Activated CD4-positive, alpha-beta T cell treated with anti-CD3 and anti-CD28 coated beads for 4 hours (primary cell): ENCODE results near the gene NTRK1.

Experiments
- DNase-seq, 2 donors: peaks; one replicate each; pipeline ENCODE4 v3.0.0-alpha.2; 2020

NTRK1 gene

DNA sequence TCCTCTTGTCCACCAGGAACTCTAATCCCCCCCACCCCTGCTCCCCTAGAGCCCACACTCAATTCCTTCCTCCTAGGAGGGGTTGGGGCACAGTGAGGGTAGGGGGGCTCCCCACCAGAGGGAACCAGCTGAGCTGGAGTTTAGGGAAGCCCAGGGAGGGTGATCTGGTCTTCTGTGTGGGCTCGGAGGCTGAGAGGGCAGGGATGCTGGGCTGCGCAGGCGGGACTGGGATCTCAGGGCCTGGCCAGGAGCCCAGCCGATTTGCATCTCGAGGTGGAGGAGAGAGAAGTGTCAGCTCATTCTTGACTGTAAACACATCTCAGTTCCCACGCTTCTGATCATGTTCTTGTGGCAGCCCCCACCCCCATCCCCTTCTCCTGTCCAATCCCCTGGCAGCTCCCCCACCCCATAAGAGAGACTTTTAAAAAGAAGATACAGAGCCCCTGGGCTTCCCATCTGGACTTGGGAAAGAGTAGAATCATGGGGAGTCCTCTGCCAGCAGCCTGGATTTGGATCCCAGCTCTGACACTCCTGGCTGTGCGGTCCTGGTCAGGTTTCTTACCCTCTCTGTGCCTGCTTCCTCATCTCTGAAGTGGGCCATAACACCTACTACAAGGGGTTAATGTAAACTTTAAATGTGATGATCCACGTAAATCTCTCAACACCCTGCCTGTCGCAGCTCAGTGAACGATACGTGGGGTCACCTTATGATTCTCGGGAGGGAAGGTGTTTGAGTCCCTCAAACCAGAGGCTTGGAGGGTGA, 39.5 kb downstream of the NTRK1 start:
- DNase-seq = no peak

DNA sequence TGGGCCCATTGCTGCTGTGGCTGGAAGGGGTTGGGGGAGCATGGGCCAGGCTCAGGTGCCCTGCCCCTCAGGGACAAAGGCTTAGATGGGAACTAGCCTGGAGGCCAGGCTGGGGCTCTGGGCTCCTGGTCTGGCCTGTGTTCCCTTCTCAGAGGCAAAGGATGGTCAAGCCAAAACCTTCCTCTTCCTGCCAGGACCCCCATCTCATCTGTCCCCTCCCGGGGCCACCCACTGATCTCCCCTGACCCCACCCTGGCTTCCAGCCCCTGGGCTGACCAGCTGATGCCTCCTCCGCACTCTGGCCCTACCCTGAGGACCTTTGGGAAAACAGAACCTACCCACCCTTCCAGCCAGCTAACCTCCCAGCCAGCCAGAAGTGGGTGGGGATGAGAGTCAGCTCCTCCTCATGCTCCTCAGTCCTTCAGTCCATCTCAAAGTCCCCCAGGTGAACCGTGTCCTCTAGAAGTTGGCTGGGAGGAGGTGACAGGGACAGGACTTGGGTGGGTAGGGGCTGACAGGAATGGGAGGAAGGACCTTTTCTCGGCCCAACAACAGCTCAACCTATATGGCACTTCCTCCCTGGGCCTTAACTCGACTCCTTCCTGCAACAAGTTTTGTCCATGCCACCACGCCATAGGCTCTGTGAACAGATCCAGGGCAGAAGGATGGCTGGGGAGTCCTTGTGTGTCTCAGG, 40.4 kb downstream of the NTRK1 start:
- no peak for DNase-seq

DNA sequence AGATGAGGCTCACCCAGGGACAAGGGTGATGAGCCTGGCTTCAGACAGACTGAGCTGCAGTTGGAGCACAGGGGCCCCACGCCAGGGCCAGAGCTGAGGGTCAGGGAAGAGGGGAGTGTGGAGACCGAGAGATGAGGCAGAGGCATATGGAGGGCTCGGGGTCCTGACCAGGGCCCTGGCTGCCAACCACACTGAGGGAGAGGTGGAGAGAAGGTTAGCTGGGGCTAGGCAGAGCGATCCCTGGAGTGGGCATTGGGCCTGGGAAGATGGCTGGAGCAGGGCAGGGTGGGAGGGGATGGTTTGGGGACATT, 40.9 kb downstream of the NTRK1 start:
- DNase-seq = no peak

DNA sequence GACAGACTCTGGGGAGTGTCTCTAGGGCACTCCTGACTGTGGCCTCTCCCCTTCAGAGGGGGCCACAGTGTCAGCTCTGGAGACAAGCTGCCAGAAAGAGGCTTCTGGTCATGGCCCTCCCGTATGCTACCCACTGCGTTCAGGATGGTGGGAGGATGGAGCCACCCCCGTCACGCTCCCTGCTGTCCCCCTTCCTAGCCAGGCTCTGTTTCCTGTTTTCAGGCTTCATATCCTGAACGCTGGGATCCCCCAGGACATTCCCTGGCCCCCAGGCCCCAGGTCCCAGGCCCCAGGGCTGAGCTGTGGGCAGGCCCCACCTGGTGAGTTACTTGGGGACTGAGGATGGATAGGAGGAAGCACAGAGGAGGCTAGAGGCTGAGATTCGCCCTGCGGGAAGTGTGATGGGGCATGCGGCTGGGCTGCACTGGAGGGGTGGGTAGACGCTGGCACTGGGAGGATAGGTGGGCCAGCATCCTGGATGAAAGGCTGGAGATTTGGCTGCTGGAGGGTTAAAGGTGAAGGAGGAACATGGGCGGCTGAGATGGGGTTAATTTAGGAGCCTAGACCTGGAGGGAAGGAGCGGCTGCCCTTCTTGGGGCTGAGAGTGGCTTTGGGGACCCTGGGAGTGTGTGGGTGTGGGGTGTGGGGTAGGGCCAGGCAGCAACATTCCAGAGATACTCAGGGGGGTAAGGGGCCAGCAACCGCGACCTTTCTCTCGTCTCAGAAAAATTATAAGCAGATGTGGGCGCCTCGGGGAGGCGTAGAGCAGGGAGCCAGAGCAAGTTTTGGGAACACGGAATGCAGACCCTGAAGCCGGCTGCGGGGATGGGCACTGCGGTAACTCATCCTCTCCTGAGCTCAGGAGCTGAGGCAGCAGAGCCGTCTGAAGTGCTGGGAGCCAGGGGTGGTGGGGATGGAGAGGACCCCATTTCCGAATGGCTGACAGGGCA, 41.6 kb downstream of the NTRK1 start:
- no peak for DNase-seq

DNA sequence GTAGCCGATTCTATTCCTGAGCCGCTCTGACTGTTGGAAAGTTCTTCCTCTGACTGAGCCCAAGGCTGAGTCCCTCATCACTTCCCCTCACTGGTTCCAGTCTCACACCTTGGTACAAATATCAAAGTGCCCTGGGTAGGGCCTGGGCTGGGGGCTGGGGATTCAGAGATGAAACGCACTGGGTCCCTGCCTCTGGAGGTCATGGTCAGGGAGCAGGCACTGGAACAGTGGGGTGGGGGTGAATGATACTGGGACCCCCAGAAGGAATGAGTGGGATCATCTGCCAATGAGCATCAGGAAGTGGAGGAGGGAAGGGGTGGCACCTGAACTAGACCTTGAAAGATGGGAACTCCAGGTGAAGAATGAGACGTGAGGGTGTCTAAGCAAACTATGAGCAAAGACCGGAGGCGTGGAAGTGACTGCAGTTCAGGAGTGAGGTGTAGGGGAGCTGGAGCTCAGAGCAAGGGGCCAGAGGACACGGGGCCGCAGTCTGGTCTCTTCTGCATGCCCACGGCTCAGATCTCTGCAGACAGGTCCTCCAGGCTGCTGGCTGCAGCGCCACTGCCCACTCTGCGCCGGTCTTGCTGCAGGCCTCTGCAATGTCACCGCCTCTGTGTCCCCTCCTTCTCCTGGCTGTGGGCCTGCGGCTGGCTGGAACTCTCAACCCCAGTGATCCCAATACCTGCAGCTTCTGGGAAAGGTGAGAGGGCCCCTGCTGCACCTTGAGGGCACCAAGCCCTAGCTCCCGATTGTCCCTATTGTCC, 42.8 kb downstream of the NTRK1 start:
- DNase-seq = no peak

DNA sequence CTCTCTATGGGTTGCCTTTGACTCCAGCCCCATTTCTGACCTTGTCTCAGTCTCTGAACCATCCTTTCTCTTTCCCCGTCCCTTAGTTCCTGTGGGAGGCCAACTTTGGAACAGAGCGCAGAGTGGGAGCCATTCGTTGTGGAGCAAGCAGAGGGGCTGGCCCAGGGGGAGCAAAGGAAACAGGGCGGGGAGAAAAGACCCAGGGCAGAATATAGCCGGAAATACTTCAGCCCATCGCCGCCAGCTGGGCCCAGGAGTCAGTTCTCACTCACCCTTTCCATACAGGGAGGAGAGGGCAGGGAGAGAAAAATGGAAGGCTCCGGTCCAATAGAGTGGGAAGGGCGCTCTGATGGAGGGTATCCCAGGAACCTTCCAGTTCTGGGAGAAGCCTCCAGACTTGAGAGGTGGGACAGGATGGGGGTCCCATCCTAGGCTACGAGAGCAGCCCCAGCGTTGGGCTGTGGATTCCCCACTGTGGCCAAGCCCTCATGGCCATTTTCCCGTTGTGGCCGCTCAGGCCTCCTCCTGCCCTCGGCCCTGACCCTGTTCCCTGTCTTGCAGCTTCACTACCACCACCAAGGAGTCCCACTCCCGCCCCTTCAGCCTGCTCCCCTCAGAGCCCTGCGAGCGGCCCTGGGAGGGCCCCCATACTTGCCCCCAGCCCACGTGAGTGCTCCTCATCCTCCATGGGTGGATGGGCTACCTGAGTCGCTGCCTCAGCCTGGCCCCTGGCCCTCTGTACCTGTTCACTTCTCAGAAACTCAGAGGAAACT, 43.7 kb downstream of the NTRK1 start:
- no peak for DNase-seq

DNA sequence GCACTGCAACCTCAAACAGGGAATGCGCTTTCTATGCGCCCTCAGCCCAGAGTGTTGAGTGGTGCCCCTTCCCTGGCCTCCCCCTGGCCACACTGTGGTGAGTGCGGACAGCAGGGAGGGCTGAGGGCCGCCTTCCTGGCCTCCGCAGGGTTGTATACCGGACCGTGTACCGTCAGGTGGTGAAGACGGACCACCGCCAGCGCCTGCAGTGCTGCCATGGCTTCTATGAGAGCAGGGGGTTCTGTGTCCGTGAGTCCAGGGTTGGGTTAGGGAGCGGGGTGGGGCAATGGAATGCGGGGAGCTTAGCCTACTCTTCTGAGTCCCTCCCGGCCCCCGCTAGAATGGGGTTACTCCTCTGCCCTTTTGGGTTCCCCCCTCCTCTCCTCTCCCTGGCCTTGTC, 44.5 kb downstream of the NTRK1 start:
- DNase-seq = no peak

DNA sequence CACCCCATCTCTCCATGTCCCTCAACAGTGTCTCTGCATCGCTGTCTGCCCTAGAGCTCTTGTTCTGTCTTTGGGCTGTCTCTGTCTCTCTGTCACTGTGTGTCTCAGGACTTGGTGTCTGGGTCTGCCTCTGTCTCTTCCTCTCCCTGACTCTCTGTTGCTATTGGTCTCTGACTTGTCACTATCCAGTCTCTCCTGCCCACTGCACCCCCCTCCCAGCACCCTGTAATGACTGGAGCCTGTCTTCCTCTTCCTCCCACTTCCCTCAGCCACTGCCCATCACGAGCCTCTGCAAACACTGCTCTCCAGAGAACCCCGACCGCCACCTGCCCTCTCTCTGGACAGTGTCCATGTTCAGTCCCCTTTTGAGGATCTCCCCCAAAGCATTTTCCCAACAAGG, 45.0 kb downstream of the NTRK1 start:
- DNase-seq = no peak

DNA sequence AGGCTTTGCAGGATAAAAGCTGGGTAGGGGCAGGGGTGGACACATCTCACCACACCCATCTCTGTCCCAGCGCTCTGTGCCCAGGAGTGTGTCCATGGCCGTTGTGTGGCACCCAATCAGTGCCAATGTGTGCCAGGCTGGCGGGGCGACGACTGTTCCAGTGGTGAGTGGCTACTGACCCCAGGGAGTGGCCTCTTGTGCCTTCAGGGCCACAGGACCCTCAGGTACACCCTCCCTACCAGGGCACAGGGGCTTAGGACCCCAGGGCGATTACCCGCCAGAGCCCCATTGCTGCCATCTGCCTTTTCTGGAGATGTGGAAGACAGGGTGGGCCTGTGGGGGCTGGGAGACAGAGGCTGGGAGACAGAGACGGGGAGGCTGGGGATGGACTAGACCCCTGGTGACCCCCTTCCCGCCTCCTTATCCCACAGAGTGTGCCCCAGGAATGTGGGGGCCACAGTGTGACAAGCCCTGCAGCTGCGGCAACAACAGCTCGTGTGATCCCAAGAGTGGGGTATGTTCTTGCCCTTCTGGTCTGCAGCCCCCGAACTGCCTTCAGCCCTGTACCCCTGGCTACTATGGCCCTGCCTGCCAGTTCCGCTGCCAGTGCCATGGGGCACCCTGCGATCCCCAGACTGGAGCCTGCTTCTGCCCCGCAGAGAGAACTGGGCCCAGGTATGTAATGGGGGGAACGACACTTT, 45.7 kb downstream of the NTRK1 start:
- DNase-seq = no peak

DNA sequence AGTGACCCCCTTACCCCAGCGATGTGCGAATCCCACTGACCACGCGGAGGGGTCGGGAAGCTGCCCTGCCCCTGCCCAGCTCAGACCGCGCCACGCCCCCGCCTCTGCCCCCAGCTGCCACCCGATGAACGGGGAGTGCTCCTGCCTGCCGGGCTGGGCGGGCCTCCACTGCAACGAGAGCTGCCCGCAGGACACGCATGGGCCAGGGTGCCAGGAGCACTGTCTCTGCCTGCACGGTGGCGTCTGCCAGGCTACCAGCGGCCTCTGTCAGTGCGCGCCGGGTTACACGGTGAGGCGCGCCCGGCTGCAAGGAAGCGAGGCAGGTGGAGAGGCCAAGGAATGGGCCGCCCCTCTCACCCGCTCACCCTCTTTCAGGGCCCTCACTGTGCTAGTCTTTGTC, 47.9 kb downstream of the NTRK1 start:
- DNase-seq = no peak

DNA sequence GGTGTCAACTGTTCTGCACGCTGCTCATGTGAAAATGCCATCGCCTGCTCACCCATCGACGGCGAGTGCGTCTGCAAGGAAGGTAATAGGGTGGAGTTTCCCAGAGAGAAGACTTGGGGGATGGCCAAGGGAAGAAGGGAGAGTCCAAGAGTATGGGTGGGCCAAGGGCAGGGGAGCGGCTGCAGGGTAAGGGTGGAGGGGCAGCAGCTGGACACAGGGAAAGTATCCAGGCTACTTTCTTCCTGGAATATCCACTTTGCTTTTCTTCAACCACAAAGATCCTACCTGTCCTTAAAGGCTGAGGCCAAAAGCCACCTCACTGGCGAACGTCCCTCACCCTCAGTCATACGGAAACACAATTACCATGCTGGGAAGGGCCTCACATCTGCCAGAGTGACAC, 48.3 kb downstream of the NTRK1 start:
- DNase-seq = no peak

DNA sequence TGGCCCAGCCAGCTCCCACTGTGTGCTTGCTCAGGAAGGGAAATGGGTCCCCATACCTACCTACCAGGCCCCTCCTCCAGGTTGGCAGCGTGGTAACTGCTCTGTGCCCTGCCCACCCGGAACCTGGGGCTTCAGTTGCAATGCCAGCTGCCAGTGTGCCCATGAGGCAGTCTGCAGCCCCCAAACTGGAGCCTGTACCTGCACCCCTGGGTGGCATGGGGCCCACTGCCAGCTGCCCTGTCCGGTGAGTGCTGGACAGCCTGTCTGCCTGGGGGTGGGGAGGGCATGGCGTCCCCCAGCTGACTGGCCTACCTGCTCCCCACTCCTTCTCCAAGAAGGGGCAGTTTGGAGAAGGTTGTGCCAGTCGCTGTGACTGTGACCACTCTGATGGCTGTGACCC, 49.0 kb downstream of the NTRK1 start:
- DNase-seq = no peak

DNA sequence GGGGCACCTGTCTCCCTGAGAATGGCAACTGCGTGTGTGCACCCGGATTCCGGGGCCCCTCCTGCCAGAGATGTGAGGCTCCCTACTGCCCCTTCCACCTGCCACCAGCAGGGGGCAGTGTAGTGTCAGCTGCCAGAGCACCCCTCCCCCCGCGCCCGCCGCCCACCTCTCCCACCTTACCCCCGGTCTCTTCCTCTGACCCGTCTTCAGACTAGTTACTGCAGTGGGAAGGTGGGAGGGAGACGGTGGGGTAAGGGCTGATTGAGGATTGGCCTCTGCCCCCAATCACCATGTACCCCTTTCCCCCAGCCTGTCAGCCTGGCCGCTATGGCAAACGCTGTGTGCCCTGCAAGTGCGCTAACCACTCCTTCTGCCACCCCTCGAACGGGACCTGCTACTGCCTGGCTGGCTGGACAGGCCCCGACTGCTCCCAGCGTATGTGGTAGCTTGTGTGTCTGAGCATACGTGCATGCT, 49.7 kb downstream of the NTRK1 start:
- peak; percentile 52 to 55 for DNase-seq

DNA sequence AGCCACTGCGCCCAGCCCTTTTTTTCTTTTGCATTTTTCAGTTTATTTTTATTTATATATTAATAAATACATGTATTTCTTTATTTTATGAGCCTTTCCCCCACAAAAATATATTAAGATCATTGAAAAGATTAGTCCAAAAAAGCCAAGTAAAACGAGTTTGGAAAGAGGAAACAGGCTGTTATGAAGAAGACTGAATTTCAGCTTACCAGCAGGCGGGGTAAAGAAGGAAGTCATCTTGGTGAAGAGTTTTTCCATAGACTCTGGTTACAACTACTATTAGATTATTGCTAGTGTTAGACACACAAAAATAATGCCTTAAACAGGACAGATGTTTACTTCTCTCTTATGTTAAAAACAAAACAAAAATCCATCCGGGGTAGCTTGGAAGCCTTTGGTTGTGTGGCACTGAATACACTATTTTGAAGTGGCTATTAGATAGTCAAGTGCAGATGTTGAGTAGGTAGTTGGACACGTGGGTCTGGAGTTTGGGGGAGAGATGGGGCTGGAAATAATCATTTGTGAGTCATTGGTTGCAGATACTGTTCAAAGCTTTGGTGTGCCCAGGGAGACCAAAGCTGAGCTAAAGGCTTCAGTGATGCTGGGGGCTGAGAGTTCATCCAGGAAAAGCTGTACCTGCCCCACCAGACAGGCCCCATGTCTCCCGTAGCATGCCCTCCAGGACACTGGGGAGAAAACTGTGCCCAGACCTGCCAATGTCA, 51.1 kb downstream of the NTRK1 start:
- DNase-seq = no peak

DNA sequence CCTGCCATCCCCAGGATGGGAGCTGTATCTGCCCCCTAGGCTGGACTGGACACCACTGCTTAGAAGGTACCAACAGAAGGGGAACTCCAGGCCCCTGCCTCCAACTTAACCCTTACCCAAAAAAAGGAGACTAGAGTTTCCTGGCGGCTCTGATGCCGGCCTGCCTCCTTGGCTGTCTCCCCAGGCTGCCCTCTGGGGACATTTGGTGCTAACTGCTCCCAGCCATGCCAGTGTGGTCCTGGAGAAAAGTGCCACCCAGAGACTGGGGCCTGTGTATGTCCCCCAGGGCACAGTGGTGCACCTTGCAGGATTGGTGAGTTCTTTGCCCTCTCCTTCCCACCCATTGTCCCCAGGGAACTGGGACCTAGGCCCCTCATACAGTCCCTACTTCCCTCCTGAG, 51.6 kb downstream of the NTRK1 start:
- no peak for DNase-seq

DNA sequence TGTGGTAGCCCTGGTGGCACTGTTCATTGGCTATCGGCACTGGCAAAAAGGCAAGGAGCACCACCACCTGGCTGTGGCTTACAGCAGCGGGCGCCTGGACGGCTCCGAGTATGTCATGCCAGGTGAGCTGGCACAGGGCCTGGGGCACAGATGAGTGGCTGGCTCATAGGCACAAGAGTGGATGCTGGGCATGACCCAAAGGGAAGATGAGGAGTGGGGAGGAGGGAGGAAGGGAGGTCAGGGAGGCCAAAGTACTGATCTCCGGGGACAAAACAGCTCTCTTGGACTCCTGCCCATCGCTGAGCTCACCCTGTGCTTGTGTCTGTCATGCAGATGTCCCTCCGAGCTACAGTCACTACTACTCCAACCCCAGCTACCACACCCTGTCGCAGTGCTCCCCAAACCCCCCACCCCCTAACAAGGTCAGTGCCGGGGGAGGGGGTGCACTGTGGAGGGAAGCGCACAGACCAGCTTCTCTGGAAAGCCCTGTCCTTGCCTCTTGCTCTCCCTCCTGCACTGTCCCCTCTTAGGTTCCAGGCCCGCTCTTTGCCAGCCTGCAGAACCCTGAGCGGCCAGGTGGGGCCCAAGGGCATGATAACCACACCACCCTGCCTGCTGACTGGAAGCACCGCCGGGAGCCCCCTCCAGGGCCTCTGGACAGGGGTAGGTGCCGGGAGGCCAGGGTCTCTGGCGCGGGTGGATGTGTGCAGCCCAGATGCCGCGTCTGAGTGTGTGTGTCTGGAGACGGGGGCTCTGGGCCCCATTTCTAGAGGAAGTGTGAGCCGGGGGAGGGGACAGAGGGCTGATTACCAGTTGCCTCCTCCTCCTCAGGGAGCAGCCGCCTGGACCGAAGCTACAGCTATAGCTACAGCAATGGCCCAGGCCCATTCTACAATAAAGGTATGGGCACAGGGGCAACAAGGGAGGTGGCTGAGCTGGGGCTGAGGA, 52.5 kb downstream of the NTRK1 start:
- no peak for DNase-seq

DNA sequence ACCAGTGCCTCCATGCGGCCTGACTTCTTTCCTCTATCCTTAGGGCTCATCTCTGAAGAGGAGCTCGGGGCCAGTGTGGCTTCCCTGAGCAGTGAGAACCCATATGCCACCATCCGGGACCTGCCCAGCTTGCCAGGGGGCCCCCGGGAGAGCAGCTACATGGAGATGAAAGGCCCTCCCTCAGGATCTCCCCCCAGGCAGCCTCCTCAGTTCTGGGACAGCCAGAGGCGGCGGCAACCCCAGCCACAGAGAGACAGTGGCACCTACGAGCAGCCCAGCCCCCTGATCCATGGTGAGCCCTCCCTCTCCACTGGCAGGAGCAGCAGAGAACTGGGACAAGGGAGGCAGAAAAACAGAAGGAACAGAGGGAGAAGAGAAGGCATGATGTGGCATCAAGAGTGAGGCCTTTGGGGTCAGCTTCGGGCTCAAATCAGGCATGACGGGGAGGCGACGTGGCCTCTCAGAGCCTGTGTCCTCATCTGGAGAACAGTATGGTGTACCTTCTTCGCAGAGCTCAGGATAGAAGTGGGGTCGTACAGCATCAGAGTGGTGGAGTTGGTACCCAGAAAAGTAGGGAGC, 53.2 kb downstream of the NTRK1 start:
- no peak for DNase-seq

DNA sequence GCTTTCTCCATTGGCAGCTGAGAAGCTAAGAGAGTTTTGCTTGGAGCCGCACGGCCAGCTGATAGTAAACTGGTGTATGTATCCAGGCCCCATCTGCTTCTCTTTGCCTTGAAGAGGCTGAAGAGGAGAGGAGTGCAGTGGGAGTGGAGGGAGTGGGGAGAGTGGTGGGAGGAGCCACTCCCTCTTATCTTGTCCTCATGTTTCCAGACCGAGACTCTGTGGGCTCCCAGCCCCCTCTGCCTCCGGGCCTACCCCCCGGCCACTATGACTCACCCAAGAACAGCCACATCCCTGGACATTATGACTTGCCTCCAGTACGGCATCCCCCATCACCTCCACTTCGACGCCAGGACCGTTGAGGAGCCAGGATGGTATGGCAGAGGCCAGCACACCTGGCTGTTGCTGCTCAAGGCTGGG, 53.8 kb downstream of the NTRK1 start:
- no peak for DNase-seq
